ENCODE results near the gene GADD45G. TPM values are rescaled to one million over a fixed set of nuclear protein-coding genes. Genes with fewer than 3 reads are reported as not detected.

Gene GADD45G
- total RNA-seq, 1 donor from 2014 or later: 1.9 TPM

DNA sequence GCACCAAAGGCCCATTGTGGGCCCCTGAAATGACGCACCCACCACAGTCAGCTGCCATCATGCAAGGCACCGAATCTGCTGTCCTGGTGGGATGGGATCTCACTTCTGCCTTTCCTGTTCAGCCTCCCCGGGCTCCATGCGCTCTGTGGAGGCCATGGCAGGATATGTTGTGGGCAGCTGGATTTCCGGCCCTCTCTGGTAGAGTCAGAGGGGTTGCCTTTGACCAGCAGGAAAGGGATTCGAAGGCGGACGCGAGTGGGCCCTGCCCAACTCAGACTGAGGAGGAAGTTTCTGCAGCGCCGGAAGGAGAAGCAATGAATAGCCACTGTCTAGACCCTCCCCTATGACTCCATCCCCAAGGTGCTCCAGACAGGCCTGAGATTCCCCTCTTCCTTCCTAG lies 35.5 kb downstream of the GADD45G start:
- Mint-ChIP-seq H3K4me1 (ENCODE audit: low read depth) (no peaks in the 10 kb centered on the region), H3K9me3 (ENCODE audit: low read depth) (no peaks in the 10 kb centered on the region), H3K36me3 (ENCODE audit: insufficient read depth) (no peaks in the 10 kb centered on the region), H3K4me3 (ENCODE audit: low read depth) (no peak overlapping the region), H3K27ac (no peak overlapping the region), H3K27me3 (peaks cover 26% of the 10 kb centered on the region)
- TF ChIP-seq, protein P1, sequence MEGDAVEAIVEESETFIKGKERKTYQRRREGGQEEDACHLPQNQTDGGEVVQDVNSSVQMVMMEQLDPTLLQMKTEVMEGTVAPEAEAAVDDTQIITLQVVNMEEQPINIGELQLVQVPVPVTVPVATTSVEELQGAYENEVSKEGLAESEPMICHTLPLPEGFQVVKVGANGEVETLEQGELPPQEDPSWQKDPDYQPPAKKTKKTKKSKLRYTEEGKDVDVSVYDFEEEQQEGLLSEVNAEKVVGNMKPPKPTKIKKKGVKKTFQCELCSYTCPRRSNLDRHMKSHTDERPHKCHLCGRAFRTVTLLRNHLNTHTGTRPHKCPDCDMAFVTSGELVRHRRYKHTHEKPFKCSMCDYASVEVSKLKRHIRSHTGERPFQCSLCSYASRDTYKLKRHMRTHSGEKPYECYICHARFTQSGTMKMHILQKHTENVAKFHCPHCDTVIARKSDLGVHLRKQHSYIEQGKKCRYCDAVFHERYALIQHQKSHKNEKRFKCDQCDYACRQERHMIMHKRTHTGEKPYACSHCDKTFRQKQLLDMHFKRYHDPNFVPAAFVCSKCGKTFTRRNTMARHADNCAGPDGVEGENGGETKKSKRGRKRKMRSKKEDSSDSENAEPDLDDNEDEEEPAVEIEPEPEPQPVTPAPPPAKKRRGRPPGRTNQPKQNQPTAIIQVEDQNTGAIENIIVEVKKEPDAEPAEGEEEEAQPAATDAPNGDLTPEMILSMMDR (IDR thresholded peaks at IDR 0.05; ENCODE audit: unreplicated experiment): no peak
- DNase-seq (ENCODE audit: low spot score, unreplicated experiment): no peak

DNA sequence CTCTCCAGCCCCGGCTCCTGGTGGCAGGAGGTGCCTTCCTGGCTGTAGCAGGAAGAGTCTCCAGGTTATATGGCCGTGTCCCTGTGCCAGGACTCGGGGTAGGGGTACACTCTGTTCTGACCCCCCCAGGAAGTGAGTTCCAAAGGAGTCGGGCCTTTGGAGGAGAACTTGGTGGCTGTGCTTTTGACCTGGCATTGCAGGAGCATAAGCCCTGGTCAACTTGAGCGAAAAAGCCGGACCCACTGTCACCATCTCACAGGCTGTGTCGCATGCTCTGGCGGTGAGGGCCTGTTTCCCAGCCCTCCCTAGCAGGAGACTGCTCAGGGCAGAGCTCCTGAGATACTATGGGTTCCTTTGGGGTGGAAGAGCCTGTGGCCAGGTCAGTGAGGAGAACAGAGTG lies 36.0 kb downstream of the GADD45G start:
- TF ChIP-seq, protein P1 (IDR thresholded peaks at IDR 0.05; ENCODE audit: unreplicated experiment): no peak
- H3K4me3 Mint-ChIP-seq (ENCODE audit: low read depth): no peak overlapping the region
- no peaks in the 10 kb centered on the region for H3K9me3 Mint-ChIP-seq (ENCODE audit: low read depth)
- H3K27me3 Mint-ChIP-seq: peaks cover 29% of the 10 kb centered on the region
- no peaks in the 10 kb centered on the region for H3K36me3 Mint-ChIP-seq (ENCODE audit: insufficient read depth)
- no peaks in the 10 kb centered on the region for H3K4me1 Mint-ChIP-seq (ENCODE audit: low read depth)
- no peak for DNase-seq (ENCODE audit: low spot score, unreplicated experiment)
- H3K27ac Mint-ChIP-seq: no peak overlapping the region

- no peak for DNase-seq (ENCODE audit: low spot score, unreplicated experiment)
- TF ChIP-seq, protein P1 (IDR thresholded peaks at IDR 0.05; ENCODE audit: unreplicated experiment): no peak
- Mint-ChIP-seq H3K27me3 (peaks cover 33% of the 10 kb centered on the region), H3K36me3 (ENCODE audit: insufficient read depth) (no peaks in the 10 kb centered on the region), H3K9me3 (ENCODE audit: low read depth) (no peaks in the 10 kb centered on the region), H3K4me3 (ENCODE audit: low read depth) (no peak overlapping the region), H3K4me1 (ENCODE audit: low read depth) (no peaks in the 10 kb centered on the region), H3K27ac (no peak overlapping the region)
Measured at GRCh38 chr9:89641980-89642379, 37.2 kb downstream of the GADD45G start.

DNA sequence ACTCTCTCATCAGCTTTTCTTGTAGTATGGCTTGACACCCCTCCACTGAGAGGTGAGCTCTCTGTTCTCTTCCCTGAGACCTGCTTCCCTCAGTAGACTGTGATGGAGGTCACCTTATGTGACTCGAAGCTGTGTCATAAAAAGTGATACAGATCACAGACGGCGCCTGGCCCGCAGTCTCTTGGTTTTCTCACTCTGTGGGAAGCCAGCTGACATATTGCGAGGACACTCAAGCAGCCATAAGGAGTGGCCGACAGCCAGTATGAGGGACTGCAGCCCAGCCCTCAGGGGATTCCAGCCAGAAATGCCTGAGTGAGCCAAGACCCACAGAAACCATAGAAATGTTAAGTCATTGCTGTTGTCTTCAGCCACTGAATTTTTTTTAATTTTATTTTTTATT lies 38.0 kb downstream of the GADD45G start:
- peaks cover 5% of the 10 kb centered on the region for H3K4me1 Mint-ChIP-seq (ENCODE audit: low read depth)
- H3K36me3 Mint-ChIP-seq (ENCODE audit: insufficient read depth): no peaks in the 10 kb centered on the region
- no peak overlapping the region for H3K4me3 Mint-ChIP-seq (ENCODE audit: low read depth)

GRCh38 chr9:89646189-89646939 lies 41.6 kb downstream of the GADD45G start:
- H3K36me3 Mint-ChIP-seq (ENCODE audit: insufficient read depth): no peaks in the 10 kb centered on the region
- DNase-seq (ENCODE audit: low spot score, unreplicated experiment): no peak
- TF ChIP-seq, protein P1 (IDR thresholded peaks at IDR 0.05; ENCODE audit: unreplicated experiment): no peak
- no peaks in the 10 kb centered on the region for H3K9me3 Mint-ChIP-seq (ENCODE audit: low read depth)
- H3K4me1 Mint-ChIP-seq (ENCODE audit: low read depth): peaks cover 15% of the 10 kb centered on the region
- H3K27me3 Mint-ChIP-seq: peaks cover 47% of the 10 kb centered on the region
- no peak overlapping the region for H3K27ac Mint-ChIP-seq
- no peak overlapping the region for H3K4me3 Mint-ChIP-seq (ENCODE audit: low read depth)

More for the DNA sequence above, 38.0 kb downstream of the GADD45G start:
- TF ChIP-seq, protein P1 (IDR thresholded peaks at IDR 0.05; ENCODE audit: unreplicated experiment): no peak
- no peaks in the 10 kb centered on the region for H3K9me3 Mint-ChIP-seq (ENCODE audit: low read depth)
- H3K27me3 Mint-ChIP-seq: peaks cover 38% of the 10 kb centered on the region
- H3K27ac Mint-ChIP-seq: no peak overlapping the region
- DNase-seq (ENCODE audit: low spot score, unreplicated experiment): no peak

Data from progenitor cell of endocrine pancreas (in vitro differentiated cells).